Endothelial cell of umbilical vein (primary cell): ENCODE data around the gene NUP153. TPM values are rescaled to one million over a fixed set of nuclear protein-coding genes. Genes with fewer than 3 reads are reported as not detected.

Source experiments
- BruUV-seq: library from RNA; stranded (reverse); fragments of 400-500 nt; replicated peaks from 2 replicates; lab custom pipeline; 2021; lab: Mats Ljungman, UMichigan
- CTCF ChIA-PET: fragments of 300-600, 350-600 bp; sonication (Branson Sonifier 250); formaldehyde crosslinking; loops from one replicate; lab custom pipeline; 2021; ENCODE audit warnings: antibody characterized with exemption, inconsistent platforms; lab: Charles Lee
- POLR2A ChIA-PET: fragments of 300-600, 350-600 bp; sonication (Branson Sonifier 250); formaldehyde crosslinking; loops from one replicate; lab custom pipeline; 2021; ENCODE audit warnings: antibody characterized with exemption, inconsistent platforms; lab: Charles Lee
- DNase-seq: peaks from one replicate; pipeline ENCODE4 v3.0.0-alpha.2; 2011; ENCODE audit warnings: low read depth, low spot score
- FAIRE-seq: peaks from 2 replicates; lab custom pipeline; 2011; peaks lifted over from hg19 to GRCh38; lab: Jason Lieb, UNC
- H2AFZ ChIP-seq: 2 replicates; pipeline ENCODE4 v1.6.0; 2012; ENCODE audit warnings: low read depth, low read length, control low read depth, inconsistent platforms
- H3K27ac ChIP-seq: 2 replicates; pipeline ENCODE4 v1.5.1; 2011; ENCODE audit warnings: low read depth, mild to moderate bottlenecking, control low read depth, low read length, moderate library complexity; ENCODE audit not compliant: insufficient read depth
- H3K27me3 ChIP-seq, 2 experiments: 2 replicates each; pipeline versions ENCODE4 v1.6.0 to v1.6.1; 2011; ENCODE audit warnings: low read length in 2 of 2, mixed read lengths in 1 of 2; ENCODE audit not compliant: control insufficient read depth in 2 of 2, insufficient read depth in 2 of 2
- H3K36me3 ChIP-seq, 2 experiments: 2 replicates in 1 of 2; 3 replicates in 1 of 2; pipeline ENCODE4 v1.5.1; 2011; ENCODE audit warnings: low read length in 2 of 2, mild to moderate bottlenecking in 1 of 2, moderate library complexity in 1 of 2; ENCODE audit not compliant: control insufficient read depth in 2 of 2, insufficient read depth in 2 of 2; ENCODE audit errors: extremely low read depth in 1 of 2
- H3K4me1 ChIP-seq: 3 replicates; pipeline ENCODE4 v1.5.1; 2011; ENCODE audit warnings: mild to moderate bottlenecking, low read length; ENCODE audit not compliant: control insufficient read depth, insufficient read depth; ENCODE audit errors: extremely low read depth
- H3K4me2 ChIP-seq: 2 replicates; pipeline ENCODE4 v1.6.1; 2011; ENCODE audit warnings: low read length, control low read depth, mixed read lengths; ENCODE audit not compliant: insufficient read depth
- H3K4me3 ChIP-seq, 3 experiments: fragments of 200-600 bp in 1 of 3; sonication (generic), shearing (Covaris generic) in 1 of 3; replicated peaks in 1 of 3; 2 replicates each; pipeline ENCODE4 v1.5.1; 2011 to 2016; ENCODE audit warnings: control low read depth in 3 of 3, low read length in 3 of 3, mild to moderate bottlenecking in 2 of 3, inconsistent platforms in 1 of 3, low read depth in 1 of 3, moderate library complexity in 1 of 3; ENCODE audit not compliant: insufficient read depth in 1 of 3
- H3K79me2 ChIP-seq: 2 replicates; pipeline ENCODE4 v1.6.0; 2012; ENCODE audit warnings: low read length, inconsistent platforms; ENCODE audit not compliant: control insufficient read depth, insufficient read depth
- H3K9ac ChIP-seq: replicated peaks from 2 replicates; pipeline ENCODE3; 2011; ENCODE audit warnings: low read length, control low read depth; ENCODE audit not compliant: insufficient read depth; ENCODE audit errors: extremely low read depth
- H3K9me1 ChIP-seq: replicated peaks from 3 replicates; pipeline ENCODE4 v1.6.0; 2011; ENCODE audit warnings: mild to moderate bottlenecking, low read length; ENCODE audit not compliant: control insufficient read depth, insufficient read depth; ENCODE audit errors: extremely low read depth
- H3K9me3 ChIP-seq: replicated peaks from 2 replicates; pipeline ENCODE4 v1.5.1; 2012; ENCODE audit warnings: low read length, inconsistent platforms; ENCODE audit not compliant: control insufficient read depth, insufficient read depth
- H4K20me1 ChIP-seq: replicated peaks from 2 replicates; pipeline ENCODE3; 2011; ENCODE audit warnings: mild to moderate bottlenecking, low read length; ENCODE audit not compliant: control insufficient read depth, insufficient read depth; ENCODE audit errors: extremely low read depth
- CTCF ChIP-seq, 2 donors: IDR thresholded peaks; 1 replicate in 1 of 2; 2 replicates in 1 of 2; pipeline ENCODE4 v1.5.1; 2011; ENCODE audit warnings: low read length in 2 of 2, mild to moderate bottlenecking in 2 of 2, moderate library complexity in 2 of 2, control low read depth in 1 of 2, inconsistent platforms in 1 of 2, low read depth in 1 of 2; ENCODE audit not compliant: insufficient read depth in 1 of 2; ENCODE audit errors: extremely low read depth in 1 of 2
- EZH2 ChIP-seq: IDR thresholded peaks from 2 replicates; pipeline ENCODE4 v1.6.1; 2012; ENCODE audit warnings: borderline replicate concordance, low read depth, mild to moderate bottlenecking, moderate library complexity, low read length, inconsistent platforms; ENCODE audit not compliant: severe bottlenecking
- FOS ChIP-seq: IDR thresholded peaks from 2 replicates; pipeline ENCODE4 v1.6.1; 2011; ENCODE audit warnings: mild to moderate bottlenecking, low read length, moderate library complexity, borderline replicate concordance; ENCODE audit not compliant: insufficient read depth
- GATA2 ChIP-seq: IDR thresholded peaks from 2 replicates; pipeline ENCODE4 v1.7.0; 2011; ENCODE audit warnings: low read depth, mild to moderate bottlenecking, moderate library complexity, mixed read lengths, low read length; ENCODE audit not compliant: insufficient read length, insufficient read depth
- JUN ChIP-seq: IDR thresholded peaks from 2 replicates; pipeline ENCODE4 v1.6.1; 2011; ENCODE audit warnings: borderline replicate concordance, low read depth; ENCODE audit not compliant: insufficient read length, insufficient read depth
- MAX ChIP-seq: IDR thresholded peaks from 2 replicates; pipeline ENCODE4 v1.6.1; 2011; ENCODE audit not compliant: insufficient read depth, insufficient read length
- MYC ChIP-seq: IDR thresholded peaks from one replicate; pipeline ENCODE4 v1.6.1; 2011; ENCODE audit warnings: mild to moderate bottlenecking, low read depth, low read length
- POLR2A ChIP-seq: IDR thresholded peaks from 2 replicates; pipeline ENCODE4 v1.6.1; 2012; ENCODE audit warnings: low read depth, mild to moderate bottlenecking, control low read depth, low read length
- POLR2AphosphoS5 ChIP-seq: IDR thresholded peaks from 2 replicates; pipeline ENCODE4 v1.6.1; 2012; ENCODE audit warnings: low read depth, mild to moderate bottlenecking, control low read depth, low read length, moderate library complexity; ENCODE audit not compliant: insufficient read depth
- dilution Hi-C: fragments of 300-500 bp; cut with MboI; formaldehyde crosslinking; loops from one replicate; pipeline ENCODE4 v1.15.0; 2019; ENCODE audit warnings: low sequenced_read_pairs; ENCODE audit not compliant: extremely low pct_ligation_motif_present
- intact Hi-C: fragments of 100-400 bp; cut with micrococcal nuclease; formaldehyde crosslinking; loops from one replicate; pipeline ENCODE4 v1.10.0; 2022
- polyA plus RNA-seq, 4 experiments: library from polyadenylated mRNA; depleted of rRNA in 3 of 4; stranded (reverse) in 3 of 4; unstranded in 1 of 4; fragments of >200 nt; gene quantifications; 2 replicates each; pipeline versions ENCODE4 v1.2.1 to v1.2.3, GENCODE V29; 2011 to 2012; ENCODE audit warnings: missing spikeins in 1 of 4
- total RNA-seq: library from RNA; stranded (reverse); gene quantifications from 2 replicates; pipeline ENCODE4 v1.2.3, GENCODE V29; 2021

Gene NUP153
- total and polyA plus RNA-seq, 2 donors (not counting 3 experiments of a cell fraction or from before 2014, with no cell fraction given), result 22.0 to 51.0 TPM

GRCh38 chr6:17615794-17616193 is 90.9 kb downstream of the NUP153 start:
- Histone ChIP-seq H3K79me2 (peaks cover 28% of the 10 kb centered on the region), H3K9me1 (no peaks in the 10 kb centered on the region), H4K20me1 (no peaks in the 10 kb centered on the region), H3K27ac (no peak overlapping the region), H3K4me2 (no peak overlapping the region), H3K9ac (no peak overlapping the region), H3K27me3 (no peaks in the 10 kb centered on the region), H3K9me3 (no peaks in the 10 kb centered on the region), H3K4me1 (no peaks in the 10 kb centered on the region), H2AFZ (no peak overlapping the region), H3K36me3 (peaks cover 3 to 11% of the 10 kb centered on the region in 2 experiments), H3K4me3 (no peak overlapping the region)
- FAIRE-seq (no peak), DNase-seq (no peak)
- dilution Hi-C loops (no loop called here), intact Hi-C loops (no loop called here)
- POLR2A ChIA-PET, result no interaction called here
- CTCF ChIA-PET, result no interaction called here
- no TSS peak for BruUV-seq
- TF ChIP-seq GATA2 (no peak), MYC (no peak), JUN (no peak), FOS (no peak), POLR2AphosphoS5 (no peak), POLR2A (no peak)

GRCh38 chr6:17612048-17612447 is 94.7 kb downstream of the NUP153 start:
- FAIRE-seq, result no peak
- no peak for DNase-seq
- no peak overlapping the region for H2AFZ ChIP-seq
- no peak overlapping the region for H3K9ac ChIP-seq
- intact Hi-C loops (no loop called here), dilution Hi-C loops (no loop called here)
- H4K20me1 ChIP-seq, result no peaks in the 10 kb centered on the region
- H3K4me3 ChIP-seq, result no peak overlapping the region
- H3K36me3 ChIP-seq, result peaks cover 3 to 5% of the 10 kb centered on the region in 2 experiments
- no peaks in the 10 kb centered on the region for H3K9me3 ChIP-seq
- no peaks in the 10 kb centered on the region for H3K4me1 ChIP-seq
- ChIA-PET POLR2A (no interaction called here), CTCF (no interaction called here)
- H3K4me2 ChIP-seq, result no peak overlapping the region
- no TSS peak for BruUV-seq
- no peak overlapping the region for H3K27ac ChIP-seq
- TF ChIP-seq CTCF (IDR thresholded peaks at IDR 0.05; ENCODE audit: extremely low read depth in 1 of 2, insufficient read depth in 1 of 2, low read depth in 1 of 2, low read length in 2 of 2) (no peak), MYC (no peak), FOS (no peak), POLR2A (no peak), EZH2 (no peak), MAX (no peak), GATA2 (no peak), JUN (no peak), POLR2AphosphoS5 (no peak)
- no peaks in the 10 kb centered on the region for H3K27me3 ChIP-seq
- H3K79me2 ChIP-seq, result peaks cover 2% of the 10 kb centered on the region
- no peaks in the 10 kb centered on the region for H3K9me1 ChIP-seq
